ENCODE measurements around the gene C1orf198. TPM values are rescaled to one million over a fixed set of nuclear protein-coding genes. Genes with fewer than 3 reads are reported as not detected.

C1orf198 gene, protein sequence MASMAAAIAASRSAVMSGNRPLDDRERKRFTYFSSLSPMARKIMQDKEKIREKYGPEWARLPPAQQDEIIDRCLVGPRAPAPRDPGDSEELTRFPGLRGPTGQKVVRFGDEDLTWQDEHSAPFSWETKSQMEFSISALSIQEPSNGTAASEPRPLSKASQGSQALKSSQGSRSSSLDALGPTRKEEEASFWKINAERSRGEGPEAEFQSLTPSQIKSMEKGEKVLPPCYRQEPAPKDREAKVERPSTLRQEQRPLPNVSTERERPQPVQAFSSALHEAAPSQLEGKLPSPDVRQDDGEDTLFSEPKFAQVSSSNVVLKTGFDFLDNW
- 5.5 TPM for polyA plus RNA-seq

DNA sequence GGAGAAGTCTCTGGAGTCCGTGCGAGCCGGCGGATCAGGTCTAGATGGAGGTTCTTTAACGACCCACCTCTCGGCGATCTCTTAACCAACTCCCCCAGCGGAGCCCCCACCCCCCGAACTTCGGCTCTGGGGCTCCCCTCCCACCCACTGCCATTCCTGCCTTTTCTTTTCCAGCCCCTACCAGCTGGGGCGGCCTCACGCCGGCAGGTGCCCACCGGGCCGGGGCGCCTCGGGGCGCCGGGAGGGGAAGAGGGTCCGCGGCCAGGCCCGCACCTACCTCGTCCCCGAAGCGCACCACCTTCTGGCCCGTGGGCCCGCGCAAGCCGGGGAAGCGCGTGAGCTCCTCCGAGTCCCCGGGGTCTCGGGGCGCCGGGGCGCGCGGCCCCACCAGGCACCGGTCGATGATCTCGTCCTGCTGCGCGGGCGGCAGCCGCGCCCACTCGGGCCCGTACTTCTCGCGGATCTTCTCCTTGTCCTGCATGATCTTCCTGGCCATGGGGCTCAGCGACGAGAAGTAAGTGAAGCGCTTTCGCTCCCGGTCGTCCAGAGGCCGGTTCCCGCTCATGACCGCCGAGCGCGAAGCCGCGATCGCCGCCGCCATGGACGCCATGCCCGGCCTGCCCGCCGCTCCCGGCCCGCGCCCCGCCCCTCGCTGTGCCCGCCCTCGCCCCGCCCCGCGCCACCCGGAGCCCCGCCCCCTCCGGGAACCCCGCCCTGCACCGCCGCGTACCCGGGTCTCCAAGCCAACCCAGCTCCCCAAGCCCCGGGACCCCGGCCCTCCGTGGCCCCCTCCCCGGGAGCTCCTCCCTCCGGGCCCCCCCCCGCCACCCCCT, at the start of gene C1orf198:
Gene C1orf198, minus strand, starts transcription at position 619 of the 833 bp plus-strand sequence. Its CDS starts 9 bp downstream, at position 610.
- Mint-ChIP-seq H3K27ac (peak within 1 kb of the TSS in 2 of 3 donors; percentile 58 to 59), H3K4me3 (peak within 1 kb of the TSS; percentile 87 to 94 (median 90)), H3K36me3 (peaks cover 2% of the 10 kb centered on the region), H3K27me3 (peaks cover 20% of the 10 kb centered on the region), H3K4me1 (peaks cover 9 to 18% (median 14%) of the 10 kb centered on the region in 3 donors), H3K9me3 (no peaks in the 10 kb centered on the region)

DNA sequence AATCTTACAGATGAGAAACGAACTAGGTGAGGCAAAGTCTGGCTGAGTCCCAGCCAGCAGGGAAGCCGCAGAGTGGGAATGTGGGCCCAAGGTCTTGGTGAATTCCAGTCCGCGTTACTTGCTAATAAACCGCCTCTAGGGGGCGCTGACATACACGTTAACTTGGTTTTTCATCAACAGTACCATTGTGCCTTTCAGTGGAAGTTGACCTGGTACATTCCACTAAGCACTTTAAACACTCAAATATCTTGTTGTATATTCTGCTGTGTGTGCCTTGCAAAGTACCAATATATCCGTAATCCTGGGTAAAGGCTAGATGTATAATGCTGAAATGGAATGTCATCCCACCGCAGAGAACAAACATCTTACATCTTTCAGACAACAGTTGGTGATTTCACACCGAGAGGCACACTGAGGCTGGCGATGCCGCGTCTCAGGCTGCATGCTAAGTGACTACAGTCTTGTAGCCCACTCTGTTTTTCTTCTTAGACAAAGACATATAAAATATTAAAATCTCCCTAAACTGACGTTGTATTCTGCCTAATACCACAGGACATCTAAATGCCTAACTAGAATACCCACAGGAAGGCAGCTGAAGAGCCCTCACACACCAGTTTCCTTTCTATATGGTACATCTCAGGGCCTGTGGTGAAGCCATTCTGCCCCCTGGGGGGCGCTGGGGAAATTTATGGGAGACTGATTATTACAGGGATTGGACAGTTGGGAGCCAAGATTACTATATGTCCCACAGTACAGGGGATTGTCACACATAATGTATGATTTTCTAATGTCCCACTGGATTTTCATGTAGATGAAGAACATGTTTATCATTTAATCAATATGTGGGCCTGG, 49.2 kb upstream of the C1orf198 start:
- H3K4me1 Mint-ChIP-seq, result peaks cover 0 to 1% (median 0%) of the 10 kb centered on the region in 3 donors
- no peaks in the 10 kb centered on the region for H3K9me3 Mint-ChIP-seq
- no peak overlapping the region for H3K4me3 Mint-ChIP-seq
- peaks cover 3% of the 10 kb centered on the region for H3K36me3 Mint-ChIP-seq
- no peak overlapping the region for H3K27ac Mint-ChIP-seq
- no peaks in the 10 kb centered on the region for H3K27me3 Mint-ChIP-seq

DNA sequence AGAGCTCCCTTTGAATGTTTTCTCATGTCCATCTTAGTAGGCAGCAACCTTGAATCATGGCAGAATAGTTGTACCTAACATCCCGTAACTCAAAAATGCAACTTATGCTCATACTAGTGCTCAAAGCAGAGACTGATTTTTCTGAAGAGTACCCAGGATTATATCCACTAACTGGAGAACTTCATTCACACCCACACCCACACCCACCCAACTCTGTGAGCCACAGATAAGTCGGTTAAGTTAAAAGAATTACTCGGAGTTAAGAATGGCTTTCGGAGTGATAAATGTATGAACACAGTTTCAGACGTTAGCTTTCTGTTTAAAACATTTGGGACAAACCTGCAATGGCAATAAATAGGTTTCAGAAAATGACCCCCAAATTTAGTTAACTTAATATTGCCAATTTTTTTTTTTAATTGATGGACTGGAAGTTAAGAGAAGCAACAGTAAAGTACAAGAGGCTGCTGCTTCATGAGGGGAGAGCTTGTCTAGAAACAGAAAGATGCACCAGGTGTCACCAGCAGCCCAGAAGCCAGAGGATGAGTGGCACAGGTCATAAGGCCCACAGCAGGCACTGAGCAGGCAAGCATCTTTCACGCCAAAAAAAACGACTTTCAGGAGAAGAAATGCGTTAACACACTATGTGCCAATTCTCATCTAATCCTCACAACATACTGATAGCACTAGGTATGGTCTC, 48.4 kb upstream of the C1orf198 start:
- Mint-ChIP-seq H3K27ac (no peak overlapping the region), H3K4me1 (peaks cover 0 to 1% (median 0%) of the 10 kb centered on the region in 3 donors), H3K27me3 (no peaks in the 10 kb centered on the region), H3K9me3 (no peaks in the 10 kb centered on the region), H3K36me3 (no peaks in the 10 kb centered on the region), H3K4me3 (no peak overlapping the region)

DNA sequence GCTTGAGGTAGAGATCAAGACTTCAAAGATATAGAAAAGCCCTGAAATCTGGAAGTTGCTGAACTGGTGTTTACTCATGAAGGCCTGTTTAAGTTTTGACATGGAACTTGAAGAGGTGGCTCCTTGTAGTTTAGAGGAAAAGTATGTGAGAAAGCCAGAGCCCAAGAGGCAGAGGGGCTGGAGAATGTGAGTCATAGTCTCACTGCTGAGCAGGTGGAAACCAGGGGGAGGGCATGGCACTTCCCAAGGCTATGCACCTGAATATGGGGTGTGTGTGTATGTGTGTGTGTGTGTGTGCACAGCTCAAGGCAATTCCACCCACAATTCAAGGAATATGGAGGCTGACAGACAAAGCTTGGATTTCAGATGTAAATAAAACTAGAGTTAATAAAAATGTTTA, 46.8 kb upstream of the C1orf198 start:
- H3K36me3 Mint-ChIP-seq, result no peaks in the 10 kb centered on the region
- H3K4me3 Mint-ChIP-seq, result no peak overlapping the region
- no peaks in the 10 kb centered on the region for H3K27me3 Mint-ChIP-seq
- peaks cover 0 to 1% (median 0%) of the 10 kb centered on the region in 3 donors for H3K4me1 Mint-ChIP-seq
- no peak overlapping the region for H3K27ac Mint-ChIP-seq
- no peaks in the 10 kb centered on the region for H3K9me3 Mint-ChIP-seq

DNA sequence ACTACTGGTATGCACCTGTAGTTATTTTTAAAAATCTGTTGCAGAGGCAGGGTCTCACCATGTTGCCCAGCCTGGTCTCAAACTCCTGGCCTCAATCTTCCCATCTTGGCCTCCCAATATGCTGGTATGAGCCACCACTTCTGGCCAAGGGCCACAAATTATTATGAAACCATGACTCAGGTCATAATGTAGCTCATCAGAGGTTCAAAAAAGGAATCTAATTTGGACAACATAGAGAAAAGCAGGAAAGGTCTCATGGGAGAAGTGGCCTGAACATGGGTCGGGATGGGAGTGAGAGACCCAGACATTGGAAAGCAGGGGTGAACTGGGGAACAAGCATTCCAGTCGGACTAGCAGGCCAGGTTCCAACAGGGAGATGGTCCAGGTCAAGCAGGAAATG, 45.2 kb upstream of the C1orf198 start:
- no peaks in the 10 kb centered on the region for H3K36me3 Mint-ChIP-seq
- no peaks in the 10 kb centered on the region for H3K9me3 Mint-ChIP-seq
- no peak overlapping the region for H3K27ac Mint-ChIP-seq
- no peaks in the 10 kb centered on the region for H3K27me3 Mint-ChIP-seq
- no peak overlapping the region for H3K4me3 Mint-ChIP-seq
- peaks cover 0 to 1% (median 0%) of the 10 kb centered on the region in 3 donors for H3K4me1 Mint-ChIP-seq

DNA sequence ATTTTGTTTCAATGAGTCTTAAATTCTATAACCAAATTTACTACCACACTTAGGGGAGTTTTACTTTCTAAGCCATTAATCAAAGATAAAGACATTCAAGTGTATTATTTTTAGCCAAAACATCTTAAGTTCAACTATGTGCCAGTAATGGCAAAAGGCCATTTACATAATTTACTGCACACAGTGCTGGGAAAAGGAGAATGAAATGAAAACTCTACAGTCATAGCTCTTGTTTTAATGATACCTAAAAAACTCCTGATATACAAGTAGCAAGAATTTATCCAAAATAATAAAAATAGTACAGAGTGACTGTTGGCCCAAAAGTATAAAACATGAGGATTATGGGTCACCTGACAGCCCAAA, 42.4 kb upstream of the C1orf198 start:
- peaks cover 5% of the 10 kb centered on the region for H3K36me3 Mint-ChIP-seq
- H3K9me3 Mint-ChIP-seq, result no peaks in the 10 kb centered on the region
- no peaks in the 10 kb centered on the region for H3K27me3 Mint-ChIP-seq
- H3K27ac Mint-ChIP-seq, result peak overlapping the region in 1 of 3 donors; percentile 37
- no peak overlapping the region for H3K4me3 Mint-ChIP-seq
- no peaks in the 10 kb centered on the region for H3K4me1 Mint-ChIP-seq

DNA sequence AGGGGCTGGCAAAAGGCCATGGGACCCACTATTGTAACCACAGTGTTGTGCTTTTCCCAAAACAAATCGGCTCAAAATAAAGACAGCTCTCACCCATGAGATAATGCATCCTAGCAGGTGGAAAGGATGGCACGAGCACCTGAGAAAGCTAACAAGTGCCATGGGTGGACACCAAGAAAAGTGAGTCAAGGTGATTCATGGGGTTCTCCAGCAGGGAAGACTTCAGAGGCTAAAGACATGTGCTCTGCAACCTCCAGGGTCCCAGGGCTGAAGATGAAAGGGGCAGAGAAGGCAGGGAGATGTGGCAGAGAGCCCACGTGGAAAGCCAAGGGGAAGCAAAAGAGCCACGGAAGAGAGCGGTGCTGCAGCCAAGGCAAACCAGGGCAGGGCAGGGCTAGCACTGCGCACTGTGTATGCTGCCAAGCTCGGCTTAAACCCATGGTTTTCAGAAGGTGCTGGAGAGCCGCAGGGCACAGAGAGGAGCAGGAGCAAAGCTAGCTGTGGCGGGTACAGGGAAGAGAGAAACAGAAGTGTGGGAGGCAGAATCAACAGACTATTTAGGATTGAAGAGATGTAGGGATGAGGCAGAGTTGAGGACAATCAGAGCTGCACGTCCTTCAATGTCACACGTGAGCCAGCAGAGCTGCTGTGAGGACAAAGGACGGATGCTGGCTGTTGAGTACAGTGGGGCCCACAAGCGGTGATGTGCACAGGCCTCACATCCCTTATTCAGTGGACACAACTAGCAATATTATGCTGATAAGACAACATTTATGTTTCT, 41.8 kb upstream of the C1orf198 start:
- Mint-ChIP-seq H3K36me3 (peaks cover 6% of the 10 kb centered on the region), H3K27ac (no peak overlapping the region), H3K9me3 (no peaks in the 10 kb centered on the region), H3K27me3 (no peaks in the 10 kb centered on the region), H3K4me1 (no peaks in the 10 kb centered on the region), H3K4me3 (no peak overlapping the region)

DNA sequence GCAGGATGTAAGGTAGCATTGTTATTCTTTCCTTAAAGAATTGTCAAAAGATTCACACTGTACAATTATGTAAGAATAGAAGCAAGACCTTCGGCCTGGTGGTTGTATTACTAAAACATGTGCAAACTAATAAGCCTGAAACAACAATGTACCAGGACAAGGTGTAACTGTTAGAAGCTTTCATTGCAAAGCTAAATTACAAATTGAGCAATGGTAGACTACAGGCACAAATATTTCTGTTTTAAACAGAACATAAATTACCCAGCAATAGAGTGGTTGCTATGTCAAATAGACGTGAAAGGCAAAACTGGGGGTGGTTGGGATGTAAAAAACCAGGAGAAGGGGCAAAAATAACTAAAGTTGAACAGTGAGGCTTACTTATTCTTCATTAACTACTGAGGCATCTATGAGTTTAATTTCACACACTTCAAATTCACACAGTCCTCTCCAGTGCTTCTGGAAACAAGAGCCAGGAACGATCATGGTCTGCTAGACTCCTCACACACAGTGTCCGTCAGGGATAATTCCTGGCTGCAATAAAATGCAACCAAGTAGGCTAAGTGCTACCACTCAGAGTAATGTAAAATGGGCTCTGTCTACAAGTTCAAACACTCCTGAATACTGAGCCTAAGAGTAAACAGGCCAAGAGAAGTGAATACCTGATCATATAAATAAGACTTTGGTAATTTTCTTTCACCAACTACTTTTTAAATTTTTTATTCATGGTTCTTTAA, 39.3 kb upstream of the C1orf198 start:
- no peak overlapping the region for H3K4me3 Mint-ChIP-seq

DNA sequence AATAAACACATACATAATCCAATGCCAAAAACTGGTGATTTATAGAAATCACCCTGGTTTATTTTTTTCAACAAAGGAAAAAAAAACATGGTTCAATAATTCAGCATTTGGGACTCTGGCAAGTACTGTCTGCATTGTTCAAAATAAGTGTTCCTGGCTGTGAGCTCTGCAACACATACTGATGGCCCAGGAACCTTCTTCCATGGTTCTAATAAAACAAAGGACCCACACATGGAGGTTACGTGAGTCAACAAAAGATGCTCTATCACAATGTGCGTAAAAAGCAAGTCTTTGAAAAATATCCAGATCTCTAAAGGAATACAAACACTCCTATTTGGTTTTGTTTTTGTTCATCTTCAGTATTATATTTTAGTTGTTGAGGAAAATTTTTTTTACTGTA, 37.9 kb upstream of the C1orf198 start:
- no peak overlapping the region for H3K27ac Mint-ChIP-seq

More for the DNA sequence above, 39.3 kb upstream of the C1orf198 start:
- Mint-ChIP-seq H3K4me1 (no peaks in the 10 kb centered on the region), H3K27ac (peak overlapping the region in 1 of 3 donors; percentile 8), H3K36me3 (peaks cover 9% of the 10 kb centered on the region), H3K27me3 (no peaks in the 10 kb centered on the region), H3K9me3 (no peaks in the 10 kb centered on the region)

DNA sequence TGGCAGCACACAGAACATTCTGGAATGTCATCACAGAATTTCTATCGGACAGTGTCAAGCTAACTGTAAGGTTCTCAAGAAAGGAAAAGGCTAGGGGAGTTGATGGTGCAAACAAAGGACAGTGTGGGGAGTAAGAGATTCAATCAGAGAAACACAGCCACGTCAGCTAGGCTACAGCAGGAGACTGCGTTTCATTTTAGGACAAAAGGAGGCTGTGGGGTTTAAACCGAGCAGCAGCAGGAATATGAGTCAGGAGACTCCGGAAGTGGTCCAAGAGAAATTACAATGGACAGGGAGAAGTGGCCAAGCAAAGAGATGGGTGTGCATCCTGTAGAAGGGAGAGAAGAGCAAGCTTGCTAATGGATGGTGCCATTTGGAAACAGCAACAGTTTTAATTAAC, 37.4 kb upstream of the C1orf198 start:
- Mint-ChIP-seq H3K4me1 (no peaks in the 10 kb centered on the region), H3K27me3 (no peaks in the 10 kb centered on the region), H3K9me3 (no peaks in the 10 kb centered on the region), H3K4me3 (no peak overlapping the region), H3K27ac (no peak overlapping the region), H3K36me3 (peaks cover 9% of the 10 kb centered on the region)

More for the DNA sequence above, 37.9 kb upstream of the C1orf198 start:
- Mint-ChIP-seq H3K4me1 (no peaks in the 10 kb centered on the region), H3K4me3 (no peak overlapping the region), H3K9me3 (no peaks in the 10 kb centered on the region), H3K36me3 (peaks cover 9% of the 10 kb centered on the region), H3K27me3 (no peaks in the 10 kb centered on the region)

DNA sequence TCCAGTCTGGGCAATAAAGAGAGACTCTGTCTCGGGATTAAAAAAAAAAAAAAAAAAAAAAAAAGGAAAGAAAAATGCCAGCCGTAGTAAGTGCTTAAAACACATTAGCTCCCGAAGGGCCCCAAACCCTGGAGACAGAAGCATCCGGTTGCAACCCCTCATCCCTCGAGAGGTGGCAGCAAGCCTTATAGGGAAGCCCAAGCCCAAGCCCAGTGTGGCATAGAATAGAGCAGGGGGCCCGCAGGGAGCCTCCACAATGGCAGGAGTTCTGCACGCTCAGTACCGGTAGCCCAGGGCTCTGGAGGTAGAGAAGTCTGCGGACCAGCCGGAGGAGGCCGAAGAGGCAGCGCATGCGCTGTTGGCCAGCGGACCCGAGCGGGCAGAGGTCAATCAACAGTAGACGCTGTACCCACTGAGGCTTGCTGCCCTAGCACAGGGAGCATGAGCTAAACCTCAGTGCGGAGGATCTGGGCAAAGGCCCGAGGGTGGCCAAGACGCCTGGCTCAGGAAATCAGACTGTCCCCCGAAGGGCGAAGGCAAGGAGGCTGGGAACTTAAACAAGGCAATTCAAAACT, 34.1 kb upstream of the C1orf198 start:
- H3K27ac Mint-ChIP-seq, result no peak overlapping the region
- no peaks in the 10 kb centered on the region for H3K4me1 Mint-ChIP-seq
- H3K27me3 Mint-ChIP-seq, result no peaks in the 10 kb centered on the region
- no peak overlapping the region for H3K4me3 Mint-ChIP-seq
- peaks cover 6% of the 10 kb centered on the region for H3K36me3 Mint-ChIP-seq
- H3K9me3 Mint-ChIP-seq, result no peaks in the 10 kb centered on the region

DNA sequence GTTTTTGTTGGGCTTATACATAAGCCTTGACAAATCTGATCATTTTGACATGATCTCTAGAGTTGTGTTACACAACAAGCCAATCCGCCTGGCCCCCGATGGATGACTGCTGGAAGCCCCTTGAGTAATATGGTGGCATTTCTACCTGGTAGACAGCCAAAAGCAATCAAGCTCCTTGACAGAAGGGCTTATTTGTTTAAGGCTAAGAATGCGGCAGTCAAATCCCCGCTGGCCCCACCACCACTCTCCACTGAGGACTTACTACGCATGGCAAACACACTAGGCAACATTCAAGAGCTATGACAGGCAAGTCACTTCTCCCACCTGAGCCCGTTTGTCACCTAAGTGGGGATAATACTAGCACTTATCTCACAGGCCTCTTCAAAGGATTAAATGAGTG, 33.4 kb upstream of the C1orf198 start:
- no peak overlapping the region for H3K27ac Mint-ChIP-seq

DNA sequence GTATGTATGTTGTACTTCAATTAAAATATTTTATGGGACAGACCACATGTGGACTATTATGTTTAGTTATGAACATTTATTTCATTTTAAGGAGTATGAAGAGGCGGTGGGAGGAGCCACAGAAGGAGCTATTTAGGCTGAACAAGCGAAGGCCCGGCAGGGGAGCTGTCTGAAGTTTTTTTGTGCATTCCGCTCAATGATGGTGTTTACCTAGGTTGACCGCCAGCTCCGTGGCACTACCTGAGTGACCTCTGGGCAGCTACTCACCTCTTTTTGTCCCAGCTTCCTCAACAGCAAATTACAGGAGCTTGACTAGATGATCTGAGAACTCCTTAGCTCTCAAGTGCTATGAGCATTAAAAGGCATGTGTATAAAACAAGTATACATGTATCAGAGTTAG, 32.7 kb upstream of the C1orf198 start:
- no peaks in the 10 kb centered on the region for H3K4me1 Mint-ChIP-seq
- H3K4me3 Mint-ChIP-seq, result no peak overlapping the region
- H3K27me3 Mint-ChIP-seq, result no peaks in the 10 kb centered on the region
- no peaks in the 10 kb centered on the region for H3K9me3 Mint-ChIP-seq
- H3K36me3 Mint-ChIP-seq, result peaks cover 4% of the 10 kb centered on the region
- H3K27ac Mint-ChIP-seq, result no peak overlapping the region

More for the DNA sequence above, 33.4 kb upstream of the C1orf198 start:
- Mint-ChIP-seq H3K36me3 (peaks cover 4% of the 10 kb centered on the region), H3K4me1 (no peaks in the 10 kb centered on the region), H3K9me3 (no peaks in the 10 kb centered on the region), H3K4me3 (no peak overlapping the region), H3K27me3 (no peaks in the 10 kb centered on the region)
